Stimulated activated CD4-positive, alpha-beta T cell treated with anti-CD3 and anti-CD28 coated beads, Interleukin-4, amount 100 ng/mL, for 24 hours (primary cell): ENCODE results near the gene ZNF280B.
"Not testable (repeated sequence)": the region's sequence is repeated elsewhere in the genome, so short reads cannot be mapped to it uniquely, and the experiment has no call there.

Source experiments
- DNase-seq: peaks from one replicate; pipeline ENCODE4 v3.0.0-alpha.2; 2020

ZNF280B gene

DNA sequence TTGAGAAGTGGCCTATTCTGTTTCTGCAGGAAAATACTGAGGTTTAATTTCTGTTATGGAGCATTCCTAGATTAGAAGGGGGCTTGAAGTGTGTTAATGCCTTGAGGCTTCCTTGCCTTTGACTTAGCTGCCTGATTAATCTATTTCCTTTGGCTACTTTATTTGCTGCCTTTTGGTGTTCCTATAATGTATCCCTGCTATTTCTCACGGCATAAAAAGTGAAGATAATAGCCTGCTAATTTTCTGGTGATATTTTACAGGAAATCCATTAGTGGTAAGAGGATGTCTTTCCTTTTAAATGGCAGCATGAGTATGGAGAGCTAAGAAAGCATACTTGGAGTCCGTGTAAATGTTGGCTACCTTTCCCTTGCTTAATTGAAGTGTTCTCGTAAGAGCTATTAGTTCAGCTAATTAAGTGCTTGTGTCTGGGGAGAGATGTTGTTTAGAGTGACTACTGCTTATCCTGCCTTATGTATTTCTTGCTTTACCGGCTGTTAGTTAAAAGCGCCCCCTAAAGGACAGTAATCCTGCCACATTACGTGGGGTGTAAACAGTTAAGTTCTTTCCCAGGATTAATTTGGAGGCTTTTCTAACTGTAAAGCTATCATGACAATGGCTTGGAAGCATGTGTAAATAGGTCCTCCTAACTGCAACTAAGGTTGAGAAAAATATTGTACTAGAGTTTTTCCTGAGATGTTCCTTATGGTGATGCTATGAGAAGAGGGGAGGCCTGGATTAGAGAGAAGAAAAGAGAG, 45.6 kb downstream of the ZNF280B start:
- no peak for DNase-seq

DNA sequence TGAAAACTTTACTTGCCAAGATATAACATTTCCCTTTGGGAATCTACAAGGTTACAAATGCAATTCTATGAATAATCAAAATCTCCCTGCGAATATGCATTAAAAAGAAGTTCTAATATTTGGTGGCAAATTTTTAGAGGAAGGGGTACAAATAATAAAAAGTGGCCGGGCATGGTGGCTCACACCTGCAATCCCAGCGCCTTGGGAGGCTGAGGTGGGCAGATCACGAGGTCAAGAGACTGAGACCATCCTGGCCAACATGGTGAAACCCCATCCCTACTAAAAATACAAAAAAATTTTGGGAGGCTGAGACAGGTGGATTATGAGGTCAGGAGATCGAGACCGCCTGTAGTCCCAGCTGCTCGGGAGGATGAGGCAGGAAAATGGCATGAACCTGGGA, 47.0 kb downstream of the ZNF280B start:
- DNase-seq = no peak

DNA sequence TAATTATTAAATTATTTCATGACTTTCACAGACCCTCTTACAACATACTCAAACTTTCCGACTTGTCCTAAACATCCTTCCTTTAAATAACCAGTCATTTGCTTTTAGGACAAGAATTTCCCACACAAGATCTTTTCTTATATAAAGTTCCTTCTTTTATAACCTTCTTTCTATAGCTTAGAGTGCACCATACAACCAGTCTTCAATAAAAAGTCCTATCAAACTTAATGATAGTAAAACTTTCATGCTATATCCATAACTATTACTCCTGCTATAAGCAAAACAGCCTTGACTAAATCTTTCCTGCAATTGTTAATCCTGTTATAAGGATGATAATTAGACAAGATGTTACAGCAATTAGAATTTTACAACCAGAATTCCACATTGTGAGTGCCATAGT, 47.4 kb downstream of the ZNF280B start:
- no peak for DNase-seq

DNA sequence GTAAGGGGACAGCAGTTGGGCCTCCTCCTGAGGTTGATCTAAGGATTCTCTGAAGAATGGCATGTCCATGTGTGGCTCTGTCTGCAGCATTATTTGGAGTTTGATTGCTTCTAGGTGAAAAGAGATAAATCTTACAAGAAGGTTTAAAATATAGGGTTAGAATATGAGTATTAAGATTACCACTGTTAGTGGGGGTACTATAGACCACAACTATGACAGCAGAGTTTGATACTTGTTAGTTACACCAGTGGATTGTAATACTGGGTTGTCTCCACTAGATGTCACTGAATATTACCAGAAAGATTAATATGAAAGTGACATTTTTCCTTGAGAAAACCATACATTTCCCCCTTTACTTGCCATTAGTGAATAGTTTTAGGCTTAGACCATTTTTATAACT, 47.9 kb downstream of the ZNF280B start:
- DNase-seq = no peak

DNA sequence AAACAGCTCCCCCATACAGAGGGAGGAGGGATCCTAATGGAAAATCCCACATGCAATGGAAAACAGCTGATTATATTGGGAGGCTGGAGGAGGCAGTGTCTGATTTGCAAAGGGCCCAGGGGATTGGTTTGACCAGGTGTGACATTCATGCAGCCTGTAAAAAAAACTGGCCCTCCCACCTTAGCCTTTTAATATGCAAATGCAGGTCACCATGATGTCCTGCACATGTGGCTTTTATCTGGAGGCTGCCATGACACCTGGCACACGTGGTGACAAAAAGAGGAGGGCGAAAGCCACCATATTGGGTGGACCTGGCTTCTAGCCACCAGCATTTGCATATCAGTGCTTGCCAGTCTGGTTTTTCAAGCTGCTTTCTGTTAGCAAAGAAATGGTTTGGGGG, 48.5 kb downstream of the ZNF280B start:
- no peak for DNase-seq

DNA sequence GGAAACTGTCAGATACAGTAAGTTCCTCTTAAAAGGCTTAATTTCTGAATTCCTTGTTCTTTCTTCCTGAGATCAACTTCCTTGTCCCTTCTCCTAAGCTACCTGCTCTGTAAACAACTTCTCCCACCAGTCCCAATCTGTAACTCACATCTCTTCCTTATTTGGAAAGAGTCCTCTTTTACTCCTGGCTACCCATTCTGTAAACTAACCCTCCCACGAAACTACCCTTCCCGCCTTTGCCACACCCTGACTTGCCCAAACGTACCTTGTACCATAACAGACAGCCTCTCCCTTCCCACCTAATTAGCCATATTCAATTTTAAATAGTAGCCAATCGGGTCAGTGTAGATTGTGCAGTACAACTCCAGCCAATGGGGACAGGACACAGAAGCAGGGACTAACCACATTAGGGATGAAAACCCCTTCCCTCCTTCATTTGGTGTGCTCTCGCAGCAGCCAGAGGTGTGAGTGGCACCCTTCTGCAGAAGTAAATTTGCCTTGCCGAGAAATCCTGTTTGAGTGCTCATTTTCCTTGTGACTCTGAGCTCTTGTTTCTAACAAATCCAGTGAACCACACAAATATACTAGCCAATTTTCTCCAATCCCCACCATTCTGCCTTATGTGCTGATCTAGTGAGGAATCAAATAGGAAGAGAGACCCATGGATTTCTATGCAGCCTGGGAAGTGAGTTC, 49.5 kb downstream of the ZNF280B start:
- DNase-seq = no peak

DNA sequence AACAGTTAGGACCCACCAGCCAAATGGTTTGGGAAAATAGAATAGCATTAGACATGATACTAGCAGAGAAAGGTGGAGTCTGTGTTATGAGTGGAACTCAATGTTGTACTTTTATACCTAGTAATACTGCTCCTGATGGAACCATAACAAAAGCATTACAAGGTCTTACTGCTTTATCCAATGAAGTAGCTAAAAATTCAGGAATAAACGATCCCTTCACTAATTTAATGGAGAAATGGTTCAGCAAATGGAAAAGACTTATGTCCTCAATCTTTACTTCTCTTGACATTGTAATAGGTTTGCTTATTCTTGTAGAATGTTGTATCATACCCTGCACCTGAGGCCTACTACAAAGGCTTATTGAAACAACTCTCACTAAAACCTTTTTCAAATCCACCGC, 50.2 kb downstream of the ZNF280B start:
- no peak for DNase-seq

DNA sequence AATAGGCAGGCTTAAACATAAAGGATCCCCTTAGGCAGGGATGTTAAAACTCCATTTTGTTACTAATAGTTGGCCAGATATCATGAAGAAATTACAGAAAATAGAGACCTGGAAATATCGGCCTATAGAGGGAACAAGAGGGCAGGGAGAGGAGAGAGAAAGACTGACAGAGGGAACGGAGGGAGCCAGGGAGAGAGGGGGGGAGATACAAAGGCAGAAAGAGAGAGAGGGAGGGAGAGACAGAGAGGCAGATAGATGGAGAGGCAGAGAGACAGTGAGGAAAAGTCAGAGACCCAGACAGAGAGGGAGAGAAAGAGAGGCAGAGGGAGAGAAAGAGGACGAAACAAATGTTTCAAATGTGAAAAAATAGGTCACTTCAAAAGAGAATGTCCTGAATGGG, 53.5 kb downstream of the ZNF280B start:
- DNase-seq = no peak

DNA sequence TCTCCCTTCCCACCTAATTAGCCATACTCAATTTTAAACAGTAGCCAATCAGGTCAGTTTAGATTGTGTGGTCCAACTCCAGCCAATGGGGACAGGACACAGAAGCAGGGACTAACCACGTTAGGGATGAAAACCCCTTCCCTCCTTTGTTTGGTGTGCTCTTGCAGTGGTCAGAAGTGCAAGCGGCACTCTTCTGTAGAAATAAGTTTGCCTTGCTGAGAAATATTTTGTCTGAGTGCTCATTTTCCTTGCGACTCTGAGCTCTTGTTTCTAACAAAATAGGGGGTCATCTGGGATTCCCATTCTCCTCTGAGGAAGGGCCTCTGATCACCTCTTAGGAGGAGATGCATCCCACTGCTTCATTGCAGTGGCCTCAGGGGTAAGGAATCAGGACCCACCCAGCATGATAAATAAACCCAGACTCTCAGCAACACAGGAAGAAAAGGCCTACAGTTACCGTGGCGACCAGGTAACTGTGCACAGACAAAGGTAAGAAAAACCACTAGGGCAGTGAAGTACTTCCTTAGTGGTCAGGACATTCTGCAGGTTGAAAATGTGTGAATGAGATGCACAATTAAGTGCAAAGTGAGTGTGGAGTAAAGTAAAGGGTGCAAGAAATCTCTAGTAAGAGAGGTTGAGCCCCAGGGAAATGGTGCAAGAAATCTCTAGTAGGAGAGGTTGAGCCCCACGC, 55.4 kb downstream of the ZNF280B start:
- DNase-seq = no peak

DNA sequence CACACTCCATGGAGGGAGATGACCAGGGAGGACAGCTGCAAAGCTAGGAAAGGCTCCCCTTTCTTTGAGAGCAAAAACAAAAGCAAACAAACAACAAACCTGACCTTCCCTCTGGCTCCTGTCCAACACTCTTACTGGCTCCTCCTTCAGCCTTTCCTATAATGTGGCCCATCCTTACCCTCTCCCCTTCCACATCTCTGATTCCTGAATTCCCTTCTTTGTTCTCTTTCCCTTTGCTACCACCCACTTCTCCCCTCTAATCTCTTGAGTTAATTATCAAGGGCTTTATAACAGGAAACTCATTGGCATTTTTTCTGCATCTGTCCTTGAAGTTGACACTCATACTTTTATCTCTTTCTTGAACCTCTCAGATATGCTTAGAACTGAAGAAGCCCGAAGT, 56.3 kb downstream of the ZNF280B start:
- DNase-seq = no peak

DNA sequence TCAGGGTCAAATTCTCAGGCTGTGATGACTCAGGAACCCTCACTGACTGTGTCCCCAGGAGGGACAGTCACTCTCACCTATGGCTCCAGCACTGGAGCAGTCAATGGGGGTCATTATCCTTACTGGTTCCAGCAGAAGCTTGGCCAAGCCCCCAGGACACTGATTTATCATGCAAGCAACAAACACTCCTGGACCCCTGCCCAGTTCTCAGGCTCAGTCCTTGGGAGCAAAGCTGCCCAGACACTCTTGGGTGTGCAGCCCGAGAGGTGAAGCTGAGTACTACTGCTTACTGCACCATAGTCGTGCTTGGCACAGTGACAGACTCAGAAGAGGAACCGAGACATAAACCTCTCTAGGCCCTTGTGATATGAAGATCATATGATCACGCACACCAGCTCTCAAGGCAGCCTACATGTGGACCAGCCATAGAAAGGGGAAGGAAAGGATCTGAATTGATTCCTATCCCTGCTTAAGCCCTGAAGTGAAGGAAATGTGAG, 58.2 kb downstream of the ZNF280B start:
- DNase-seq = no peak

DNA sequence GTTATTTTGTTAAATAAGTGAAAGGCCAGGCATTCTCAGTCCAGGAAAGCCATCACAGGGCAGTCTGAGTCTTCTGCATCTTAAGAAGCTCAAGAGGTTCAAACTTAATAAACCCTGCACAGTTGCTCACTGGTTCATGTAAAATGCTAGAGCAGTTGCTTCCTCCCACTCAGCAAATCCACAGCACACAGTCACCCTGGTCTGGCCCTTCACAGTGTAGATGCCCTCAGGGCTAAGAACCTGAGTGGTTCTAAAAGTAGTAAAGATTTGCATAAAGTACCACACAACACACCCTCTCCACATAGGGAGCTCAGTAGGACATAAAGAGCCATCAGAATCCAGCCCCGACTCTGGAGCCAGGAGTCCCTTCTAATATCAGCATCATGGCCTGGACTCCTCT, 58.7 kb downstream of the ZNF280B start:
- DNase-seq = no peak

DNA sequence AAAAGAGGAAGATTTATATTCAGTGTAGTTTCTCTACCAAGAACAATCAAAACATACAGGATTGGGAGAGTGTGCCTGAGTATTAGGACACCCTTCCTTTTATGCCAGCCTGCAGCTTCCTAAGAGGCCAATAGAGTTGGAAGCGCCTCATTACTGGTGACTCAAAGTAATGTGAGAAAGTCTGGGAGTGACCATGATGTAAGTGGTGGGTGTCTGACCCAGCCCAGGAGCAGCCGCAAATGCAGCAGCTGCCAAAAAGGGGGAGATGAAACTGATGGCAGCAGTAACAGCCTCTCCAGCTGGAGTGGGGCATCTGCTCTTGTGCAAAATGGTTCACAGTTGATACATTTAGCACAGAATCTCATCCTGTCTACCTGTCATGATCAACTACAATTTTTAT, 62.0 kb downstream of the ZNF280B start:
- DNase-seq = no peak

DNA sequence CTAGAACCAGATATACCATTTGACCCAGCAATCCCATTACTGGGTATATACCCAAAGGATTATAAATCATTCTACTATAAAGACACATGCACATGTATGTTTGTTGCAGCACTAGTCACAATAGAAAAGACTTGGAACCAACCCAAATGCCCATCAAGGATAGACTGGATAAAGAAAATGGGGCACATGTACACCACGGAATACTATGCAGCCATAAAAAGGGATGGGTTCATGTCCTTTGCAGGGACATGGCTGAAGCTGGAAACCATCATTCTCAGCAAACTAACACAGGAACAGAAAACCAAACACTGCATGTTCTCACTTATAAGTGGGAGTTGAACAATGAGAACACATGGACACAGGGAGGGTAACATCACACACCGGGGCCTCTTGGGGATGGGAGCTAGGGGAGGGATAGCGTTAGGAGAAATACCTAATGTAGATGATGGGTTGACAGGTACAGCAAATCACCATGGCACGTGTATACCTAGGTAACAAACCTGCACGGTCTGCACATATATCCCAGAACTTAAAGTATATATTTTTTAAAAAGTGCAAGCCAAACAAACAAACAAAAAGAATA, 64.4 kb downstream of the ZNF280B start:
- not testable (repeated sequence) for DNase-seq

DNA sequence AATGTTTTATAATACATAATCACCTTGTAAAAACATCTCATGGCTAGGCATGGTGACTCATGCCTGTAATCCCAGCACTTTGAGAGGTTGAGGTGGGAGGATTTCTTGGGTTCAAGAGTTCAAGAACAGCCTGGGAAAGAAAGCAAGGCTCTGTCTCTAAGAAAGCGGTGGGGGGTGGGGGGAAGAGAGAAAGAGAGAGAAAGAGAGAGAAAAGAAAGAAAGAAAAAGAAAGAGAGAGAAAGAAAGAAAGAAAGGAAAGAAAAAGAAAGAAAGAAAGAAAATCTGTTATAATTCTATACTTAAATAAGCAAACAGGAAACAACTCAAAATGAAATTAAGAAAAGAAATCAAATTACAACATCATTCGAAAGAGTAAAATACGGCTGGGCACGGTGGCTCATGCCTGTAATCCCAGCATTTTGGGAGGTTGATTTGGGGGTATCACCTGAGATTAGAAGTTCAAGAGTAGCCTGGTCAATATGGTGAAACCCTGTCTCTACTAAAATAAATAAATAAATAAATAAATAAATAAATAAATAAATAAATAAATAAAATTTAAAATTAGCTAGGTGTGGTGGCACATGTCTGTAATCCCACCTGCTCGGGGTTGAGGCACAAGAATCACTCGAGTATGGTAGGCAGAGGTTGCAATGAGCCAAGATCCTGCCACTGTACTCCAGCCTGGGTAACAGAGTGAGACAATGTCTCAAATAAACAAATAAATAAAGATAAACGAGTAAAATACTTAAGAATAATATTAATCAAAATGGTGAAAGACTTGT, 65.4 kb downstream of the ZNF280B start:
- no peak for DNase-seq

DNA sequence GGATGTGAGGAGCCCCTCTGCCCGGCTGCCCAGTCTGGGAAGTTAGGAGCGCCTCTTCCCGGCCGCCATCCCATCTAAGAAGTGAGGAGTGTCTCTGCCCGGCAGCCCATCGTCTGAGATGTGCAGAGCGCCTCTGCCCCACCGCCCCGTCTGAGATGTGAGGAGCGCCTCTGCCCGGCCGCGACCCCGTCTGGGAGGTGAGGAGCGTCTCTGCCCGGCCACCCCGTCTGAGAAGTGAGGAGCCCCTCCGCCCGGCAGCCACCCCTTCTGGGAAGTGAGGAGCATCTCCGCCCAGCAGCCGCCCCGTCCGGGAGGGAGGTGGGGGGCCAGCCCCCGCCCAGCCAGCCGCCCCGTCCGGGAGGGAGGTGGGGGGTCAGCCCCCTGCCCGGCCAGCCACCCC, 66.9 kb downstream of the ZNF280B start:
- not testable (repeated sequence) for DNase-seq

DNA sequence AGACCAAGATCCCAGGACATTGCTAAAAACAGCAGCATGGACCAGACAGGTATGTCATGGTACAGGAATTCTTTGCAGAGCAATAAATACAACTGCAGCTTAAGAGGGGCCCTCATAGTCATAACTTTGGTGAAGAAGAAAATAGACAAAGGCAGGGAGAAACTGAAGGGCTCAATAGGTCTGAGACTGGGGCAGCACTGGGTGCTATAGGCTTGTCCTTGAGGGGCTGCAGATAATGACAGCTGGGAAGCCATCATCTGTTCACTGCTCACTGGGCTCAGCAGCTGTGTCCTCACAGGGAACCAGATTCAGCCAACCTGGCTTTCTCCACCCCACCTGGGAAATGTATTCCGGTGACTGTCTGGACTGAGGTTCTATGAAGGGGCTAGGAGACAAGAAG, 68.4 kb downstream of the ZNF280B start:
- DNase-seq = no peak
